Urothelium cell line (cell line): ENCODE measurements around the gene ZNF317.

ENCODE experiments used
- DNase-seq: peaks from one replicate; pipeline ENCODE4 v3.0.0; 2011; ENCODE audit warnings: low spot score, mixed read lengths
- FAIRE-seq: peaks from 2 replicates; lab custom pipeline; 2011; peaks lifted over from hg19 to GRCh38; lab: Jason Lieb, UNC

Gene ZNF317

DNA sequence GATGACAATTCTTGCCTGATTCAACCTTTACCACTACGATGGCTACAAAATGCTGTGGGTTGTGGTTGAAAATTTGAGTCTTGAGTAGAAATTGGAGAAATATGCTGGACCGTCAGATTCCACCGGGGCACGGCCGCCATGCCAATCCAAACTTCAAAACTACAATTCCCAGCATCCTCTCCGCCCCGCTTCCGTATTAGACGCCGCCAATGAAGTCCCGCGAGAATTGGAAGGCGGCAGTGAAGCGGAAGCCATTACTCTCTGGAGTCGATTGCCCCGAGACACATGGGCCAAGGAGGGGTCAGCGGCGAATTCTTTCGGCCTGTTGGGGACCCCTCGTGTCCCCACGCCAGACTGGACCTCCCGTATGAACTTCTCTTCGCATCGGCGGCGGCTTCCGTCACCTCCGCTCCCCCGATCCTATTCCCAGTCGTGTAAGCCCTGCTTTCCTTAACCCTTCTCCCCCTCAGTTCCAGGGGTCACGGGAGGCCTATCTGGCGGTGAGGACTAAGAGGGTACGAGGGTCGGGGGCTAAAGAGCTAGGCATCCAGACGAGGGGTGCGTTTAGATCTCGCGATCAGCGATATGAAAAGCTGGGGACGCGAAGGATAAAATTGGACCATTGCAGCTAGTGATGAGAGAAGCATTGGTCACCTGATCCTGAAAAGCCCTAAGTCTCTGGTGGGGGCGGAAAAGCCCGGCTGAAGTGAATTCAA, at the start of gene ZNF317:
Gene ZNF317, plus strand, starts transcription at position 239 of the 716 bp plus-strand sequence. CDS start 15,620 bp downstream, outside the sequence.
- peak; percentile 85 for DNase-seq
- FAIRE-seq, result no peak

DNA sequence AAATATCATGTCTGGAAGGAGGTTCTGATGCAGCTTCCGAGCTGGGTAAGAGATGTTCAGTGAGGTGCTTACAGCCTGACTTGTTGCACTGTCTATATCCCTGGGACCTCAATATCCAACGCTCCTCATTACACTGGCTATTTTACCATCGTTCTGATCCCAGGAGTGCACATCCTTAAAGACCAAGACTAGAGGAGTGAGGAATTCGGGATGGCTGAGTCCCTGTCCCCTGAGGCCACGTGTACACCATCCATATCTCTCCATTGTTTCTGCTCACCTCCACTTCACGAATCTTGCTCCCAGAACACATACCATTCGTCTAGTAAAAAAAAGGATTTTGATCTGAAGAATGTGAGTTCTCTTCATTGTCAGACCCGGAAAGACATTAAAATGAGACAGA, 32.8 kb upstream of the ZNF317 start, which contains the start of gene OR7G2:
Gene OR7G2, minus strand, starts transcription at position 101 of the 400 bp plus-strand sequence. CDS start 4,232 bp downstream, outside the sequence.
- no peak for DNase-seq
- FAIRE-seq, result no peak

DNA sequence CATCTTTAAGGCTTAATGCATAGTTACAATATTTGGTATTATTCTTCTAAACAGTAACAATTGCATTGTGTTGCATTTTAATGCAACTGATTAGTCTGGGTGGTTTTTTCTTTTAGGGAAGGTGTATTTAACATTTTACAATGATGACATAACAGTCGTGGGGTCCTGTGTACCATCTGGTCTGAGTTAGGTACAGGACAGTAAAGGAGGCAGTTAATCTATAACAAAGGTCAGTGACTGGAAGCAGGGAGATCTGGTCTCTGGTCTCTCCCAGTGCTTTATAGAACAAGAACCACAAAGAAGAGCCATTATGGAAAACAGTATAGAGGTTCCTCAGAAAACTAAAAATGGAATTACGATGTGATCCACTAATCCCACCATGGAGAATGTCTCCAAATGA, 30.2 kb upstream of the ZNF317 start:
- FAIRE-seq, result no peak

DNA sequence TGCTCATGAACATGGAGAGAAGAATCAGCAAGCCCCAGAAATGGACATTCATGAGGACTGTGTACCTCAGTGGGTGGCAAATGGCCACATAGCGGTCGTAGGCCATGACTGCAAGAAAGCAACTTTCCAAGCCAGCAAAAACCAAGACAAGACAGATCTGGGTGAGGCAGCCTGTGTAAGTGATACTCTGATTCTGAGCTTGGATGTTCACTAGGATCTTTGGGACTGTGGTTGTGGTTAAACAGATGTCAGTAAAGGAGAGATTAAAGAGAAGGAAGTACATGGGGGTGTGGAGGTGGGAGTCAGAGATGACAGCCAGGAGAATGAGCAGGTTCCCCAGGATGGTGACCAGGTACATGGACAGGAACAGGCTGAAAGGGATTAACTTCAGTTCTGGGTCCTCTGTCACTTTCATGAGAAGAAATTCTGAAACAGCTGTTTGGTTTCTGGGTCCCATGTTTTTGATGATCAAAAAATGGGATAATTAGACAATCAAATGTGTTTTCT, 24.8 kb upstream of the ZNF317 start, which contains the start of gene OR7G1:
Gene OR7G1, minus strand, starts transcription at position 457 of the 507 bp plus-strand sequence. Its CDS starts 0 bp downstream, at position 457.
- FAIRE-seq (no peak), DNase-seq (no peak)

More for the DNA sequence above, 30.2 kb upstream of the ZNF317 start:
- no peak for DNase-seq

DNA sequence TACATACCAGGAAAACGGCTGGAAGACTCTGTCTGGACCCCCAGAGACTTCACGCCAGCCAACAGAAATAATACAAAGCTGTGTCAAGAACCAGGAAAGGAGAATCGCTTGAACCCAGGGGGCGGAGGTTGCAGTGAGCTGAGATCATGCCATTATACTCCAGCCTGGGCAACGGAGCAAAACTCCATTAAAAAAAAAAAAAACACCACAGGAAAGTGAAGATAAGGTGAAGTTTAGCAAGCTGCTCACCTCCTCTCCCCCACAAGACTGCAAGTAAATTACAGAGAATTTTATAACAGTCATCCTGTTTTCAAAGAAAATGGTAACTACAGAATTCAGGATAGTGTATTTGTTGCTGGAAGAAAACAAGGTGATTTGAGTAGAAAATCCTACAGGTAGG, 23.6 kb upstream of the ZNF317 start:
- DNase-seq (no peak), FAIRE-seq (no peak)

DNA sequence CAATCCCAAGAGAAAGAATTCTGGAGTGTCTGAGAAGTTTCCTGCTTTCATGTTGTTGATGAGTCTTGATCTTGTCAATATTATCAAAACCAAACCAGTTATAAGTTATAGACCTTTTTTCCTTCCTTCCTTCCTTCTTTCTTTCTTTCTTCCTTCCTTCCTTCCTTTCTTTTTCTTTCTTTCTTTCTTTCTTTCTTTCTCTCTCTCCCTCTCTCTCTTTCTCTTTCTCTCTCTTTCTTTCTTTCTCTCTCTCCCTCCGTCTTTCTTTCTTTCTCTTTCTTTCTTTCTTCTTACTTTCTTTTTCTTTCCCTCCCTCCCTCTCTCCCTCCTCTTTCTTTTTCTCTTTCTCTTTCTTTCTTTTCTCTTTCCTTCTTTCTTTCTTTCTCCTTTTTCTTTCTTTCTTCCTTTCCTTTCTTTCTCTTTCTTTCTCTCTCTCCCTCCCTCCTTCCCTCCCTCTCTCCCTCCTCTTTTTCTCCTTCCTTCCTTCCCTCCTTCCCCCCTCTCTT, 13.2 kb upstream of the ZNF317 start, which contains the start of gene OR7G3:
Gene OR7G3, minus strand, starts transcription at position 51 of the 506 bp plus-strand sequence. Its CDS starts 0 bp downstream, at position 51.
- DNase-seq (no peak), FAIRE-seq (no peak)

DNA sequence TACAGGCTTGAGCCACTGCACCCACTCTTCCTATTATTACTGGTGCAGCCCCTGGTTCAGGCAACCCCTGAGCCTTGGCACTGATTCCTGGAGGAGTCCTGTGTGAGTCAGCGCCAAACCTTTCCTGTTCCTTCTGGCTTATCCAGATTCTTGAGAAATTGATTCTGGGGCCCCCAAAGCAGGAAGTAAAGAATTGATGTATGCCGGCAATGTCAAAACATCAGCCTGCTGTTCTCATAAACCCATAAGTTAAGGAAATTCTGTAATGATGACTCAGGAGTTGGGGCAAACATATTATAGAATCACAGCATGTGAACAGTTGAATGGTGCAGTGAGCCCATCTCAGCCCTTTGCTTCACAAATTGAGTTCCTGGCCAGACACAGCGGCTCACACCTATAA, 12.0 kb upstream of the ZNF317 start:
- FAIRE-seq (no peak), DNase-seq (peak; percentile 33)

DNA sequence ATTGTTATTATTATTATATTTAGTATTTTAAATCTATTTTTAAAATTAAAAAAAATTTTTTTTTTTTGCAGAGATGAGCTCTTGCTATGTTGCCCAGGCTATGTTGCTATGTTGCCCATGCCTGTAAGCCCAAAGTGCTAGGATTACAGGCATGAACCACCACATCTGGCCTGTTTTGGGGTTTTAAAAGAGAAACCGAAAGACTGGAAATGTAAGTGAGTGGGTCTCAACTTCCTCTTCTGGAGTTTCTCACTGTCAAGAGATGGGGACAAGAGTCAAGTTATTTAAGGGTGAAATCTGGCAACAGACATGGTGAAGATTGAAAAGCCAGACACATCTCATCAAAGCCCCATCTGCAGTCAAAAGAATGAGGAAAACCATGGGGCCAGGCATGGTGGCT, 9.2 kb upstream of the ZNF317 start:
- FAIRE-seq (no peak), DNase-seq (no peak)

DNA sequence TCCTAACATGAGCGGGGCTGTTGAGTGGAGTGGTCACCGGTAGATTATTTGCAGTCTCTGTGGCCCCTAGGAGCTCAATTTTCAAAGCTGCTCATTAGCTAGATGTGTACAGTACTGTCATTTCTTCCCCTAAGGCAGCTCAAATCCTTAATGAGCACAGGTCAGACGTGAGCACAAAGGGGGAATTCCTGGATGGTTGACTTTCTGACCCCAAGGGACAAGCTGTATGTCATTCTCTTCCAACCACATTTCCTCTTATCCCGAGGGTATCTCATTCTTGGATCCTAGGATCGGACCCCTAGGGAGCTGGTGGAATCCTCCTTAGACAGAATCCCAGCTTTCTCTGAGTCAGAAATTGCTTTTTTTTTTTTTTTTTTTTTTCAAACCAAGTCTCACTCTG, 7.8 kb upstream of the ZNF317 start:
- FAIRE-seq (no peak), DNase-seq (no peak)

DNA sequence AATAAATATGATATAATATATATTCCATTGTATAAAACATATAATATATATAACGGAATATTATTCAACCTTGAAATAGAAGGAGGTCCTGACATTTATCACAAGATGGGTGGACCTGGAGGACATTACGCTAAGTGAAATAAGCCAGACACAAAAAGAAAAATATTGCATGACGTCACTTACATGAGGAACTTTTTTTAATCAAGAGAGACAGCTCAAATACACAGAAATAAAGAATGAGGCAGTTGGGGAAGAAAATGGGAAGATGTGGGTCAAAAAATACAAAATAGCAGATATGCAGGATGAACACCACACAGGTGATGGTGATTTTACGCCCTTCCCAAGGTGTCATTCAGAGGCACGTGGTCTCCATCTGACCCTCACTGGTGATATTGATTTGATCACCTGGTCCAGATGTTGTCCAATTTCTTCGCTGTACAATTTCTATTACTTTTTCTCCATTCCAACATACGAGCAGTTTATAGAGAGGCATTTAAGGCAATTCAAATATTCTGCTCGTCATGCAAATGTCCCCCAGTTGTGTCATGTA, 513 bp upstream of the ZNF317 start:
- DNase-seq, result no peak

DNA sequence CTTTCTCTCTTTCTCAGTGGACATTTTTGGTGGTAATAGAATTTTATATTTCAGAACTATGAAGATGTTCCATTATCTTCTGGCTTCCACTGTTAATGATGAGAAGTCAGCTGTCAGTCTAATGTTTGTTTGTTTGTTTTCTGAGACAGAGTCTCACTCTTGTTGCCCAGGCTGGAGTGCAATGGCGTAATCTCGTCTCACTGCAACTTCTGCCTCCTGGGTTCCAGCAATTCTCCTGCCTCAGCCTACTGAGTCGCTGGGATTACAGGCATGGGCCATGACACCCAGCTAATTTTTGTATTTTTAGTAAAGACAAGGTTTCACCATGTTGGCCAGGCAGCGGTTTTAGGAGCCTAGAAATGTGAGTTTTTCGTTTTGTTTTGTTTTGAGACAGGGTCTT, 4.7 kb downstream of the ZNF317 start:
- DNase-seq (no peak), FAIRE-seq (no peak)

More for the DNA sequence above, 513 bp upstream of the ZNF317 start:
- FAIRE-seq, result no peak

DNA sequence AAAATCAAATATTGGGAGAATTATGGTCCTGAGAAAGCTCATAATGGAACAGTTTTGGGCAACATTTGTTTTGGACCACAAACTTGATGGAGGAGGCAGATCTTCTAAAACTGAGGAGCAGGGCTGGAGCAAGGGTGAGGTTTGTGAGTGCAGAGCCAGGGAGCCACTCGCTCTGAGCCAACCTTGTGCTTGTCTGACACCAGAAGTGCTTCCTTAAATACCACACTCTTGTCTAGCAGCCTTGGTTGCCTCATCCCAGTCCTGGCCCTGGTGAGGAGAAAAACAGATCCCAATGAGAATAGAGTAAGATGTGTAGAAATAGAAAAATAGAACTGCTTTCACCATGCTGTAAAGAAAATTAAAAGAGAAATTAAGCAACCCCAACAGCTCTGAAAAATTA, 6.7 kb downstream of the ZNF317 start:
- no peak for FAIRE-seq
- DNase-seq, result no peak

DNA sequence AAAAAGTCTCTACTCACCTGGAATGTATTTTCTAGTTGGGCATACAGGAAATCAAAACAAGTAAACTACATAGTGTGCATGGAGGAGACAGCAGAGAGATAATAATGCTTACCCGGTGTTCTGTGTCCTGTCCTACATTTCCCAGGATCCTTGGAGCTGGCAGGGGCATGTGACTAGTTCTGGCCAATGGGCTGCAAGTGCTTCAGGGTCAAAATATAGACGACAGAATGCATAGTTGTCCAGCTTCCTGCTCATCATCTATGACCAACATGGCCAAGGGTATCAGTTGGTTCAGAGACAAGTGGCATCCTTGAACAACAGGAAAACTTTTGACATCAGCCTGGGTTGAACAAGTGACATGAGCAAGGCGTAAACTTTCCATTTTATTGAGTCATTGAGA, 8.5 kb downstream of the ZNF317 start:
- FAIRE-seq (no peak), DNase-seq (no peak)

DNA sequence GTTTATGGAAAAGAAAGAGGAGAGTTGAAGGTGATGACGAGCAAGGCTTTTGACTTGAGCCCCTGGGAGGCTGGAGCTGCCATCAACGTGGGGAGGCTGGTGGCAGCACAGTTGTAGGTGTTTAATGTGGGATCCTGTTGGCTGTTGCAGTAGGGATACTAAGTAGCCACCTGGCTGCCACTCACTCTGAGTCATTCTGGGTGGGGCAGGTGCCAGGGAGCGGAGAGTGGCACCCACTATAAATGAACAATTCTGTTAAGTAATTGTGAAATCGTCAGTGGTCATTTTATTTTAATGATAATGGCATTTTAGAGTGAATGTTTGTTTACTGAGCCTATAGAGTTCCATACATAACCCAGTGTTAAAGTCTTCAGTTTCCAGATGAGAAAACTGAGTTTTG, 9.8 kb downstream of the ZNF317 start:
- FAIRE-seq (no peak), DNase-seq (no peak)

DNA sequence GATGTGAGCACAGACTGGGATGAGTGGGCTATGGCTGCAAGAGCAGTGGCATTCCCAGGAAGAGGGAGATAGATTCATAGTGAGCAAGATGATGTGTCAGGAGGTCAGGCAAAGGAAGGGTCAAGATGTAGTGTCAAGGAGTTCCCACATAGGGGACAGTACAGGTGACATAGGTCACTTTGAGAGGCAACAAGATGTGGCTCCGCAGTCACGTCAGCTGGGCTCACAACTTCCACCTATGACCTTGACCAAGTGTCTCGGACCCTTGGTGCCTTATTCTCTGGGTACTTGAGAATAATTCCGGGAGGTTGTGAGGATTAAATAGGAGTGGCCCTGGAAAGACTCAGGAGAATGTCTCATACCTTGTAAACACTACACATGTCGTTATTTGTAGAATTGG, 10.5 kb downstream of the ZNF317 start:
- DNase-seq (no peak), FAIRE-seq (no peak)

DNA sequence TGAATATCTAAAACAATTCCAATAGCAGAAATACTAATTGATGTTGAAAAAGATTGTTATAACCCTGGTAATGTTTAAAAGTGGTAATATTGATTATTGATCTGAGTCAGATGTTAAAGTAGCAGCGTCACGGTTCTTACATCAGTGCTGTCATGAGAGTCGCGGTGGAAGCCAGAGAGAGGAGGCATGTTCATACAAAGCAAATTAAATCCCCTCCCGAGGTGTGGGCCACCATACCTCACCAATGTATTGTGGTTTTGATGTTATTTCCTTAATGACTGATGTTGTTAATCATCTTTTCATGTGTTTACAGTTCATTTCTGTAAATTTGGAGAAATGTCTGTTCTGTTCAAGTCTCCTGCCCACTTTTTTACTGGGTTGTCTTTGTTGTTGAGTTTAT, 11.2 kb downstream of the ZNF317 start:
- no peak for FAIRE-seq

DNA sequence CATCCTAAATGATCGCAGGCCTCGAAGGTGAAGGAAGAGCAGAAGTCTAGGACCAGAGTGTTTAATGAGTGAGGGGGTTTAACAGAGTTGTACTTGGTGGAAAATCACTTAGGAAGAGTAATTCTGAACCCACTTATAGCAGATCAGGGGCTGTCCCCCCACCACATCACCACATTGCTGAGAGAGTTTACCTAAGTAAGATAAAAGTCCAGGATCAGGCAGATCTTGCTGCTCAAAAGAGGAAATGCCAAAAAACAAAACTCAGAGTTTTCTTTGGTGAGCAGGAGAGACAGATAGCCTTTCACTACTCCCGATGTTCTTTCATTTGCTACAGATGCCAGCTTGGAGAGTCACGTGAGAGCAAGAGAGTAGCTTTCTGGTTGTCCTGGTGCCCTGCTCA, 15.4 kb downstream of the ZNF317 start:
- no peak for DNase-seq
- FAIRE-seq, result no peak

More for the DNA sequence above, 11.2 kb downstream of the ZNF317 start:
- no peak for DNase-seq

DNA sequence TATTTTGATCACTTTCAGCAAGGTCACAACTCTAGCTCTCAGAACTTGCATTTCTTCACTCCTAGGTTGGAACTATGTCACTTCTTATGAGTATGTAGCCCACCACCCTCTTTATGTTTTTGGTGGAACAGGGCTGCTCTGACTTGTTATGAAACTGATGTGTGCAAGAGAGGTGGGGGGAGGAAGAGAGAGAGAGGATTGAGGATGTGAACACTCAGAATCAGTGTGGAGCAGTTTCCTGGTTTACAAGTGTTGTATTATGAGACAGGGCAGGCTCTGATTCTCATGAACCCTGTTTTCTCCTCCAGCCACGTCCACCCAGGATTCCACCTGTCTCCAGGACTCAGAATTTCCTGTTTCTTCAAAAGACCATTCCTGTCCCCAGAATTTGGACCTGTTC, 16.1 kb downstream of the ZNF317 start:
- FAIRE-seq (no peak), DNase-seq (no peak)

DNA sequence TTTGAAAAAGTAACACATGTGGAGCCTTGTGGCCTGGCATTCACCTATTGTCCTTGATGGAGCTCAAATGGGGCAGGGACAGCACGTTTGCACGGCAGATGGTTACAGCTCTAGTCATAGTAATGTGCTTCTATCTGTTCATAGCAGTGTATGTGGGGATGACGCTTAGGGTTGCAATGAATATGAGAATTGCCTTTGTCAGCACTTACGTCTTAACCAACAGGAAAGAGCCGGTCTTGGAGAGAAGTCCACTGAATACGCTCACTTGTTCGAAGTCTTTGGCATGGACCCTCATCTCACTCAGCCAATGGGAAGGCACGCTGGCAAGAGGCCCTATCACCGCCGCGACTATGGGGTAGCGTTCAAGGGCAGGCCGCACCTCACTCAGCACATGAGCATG, 19.7 kb downstream of the ZNF317 start:
- FAIRE-seq, result no peak
- DNase-seq, result no peak

DNA sequence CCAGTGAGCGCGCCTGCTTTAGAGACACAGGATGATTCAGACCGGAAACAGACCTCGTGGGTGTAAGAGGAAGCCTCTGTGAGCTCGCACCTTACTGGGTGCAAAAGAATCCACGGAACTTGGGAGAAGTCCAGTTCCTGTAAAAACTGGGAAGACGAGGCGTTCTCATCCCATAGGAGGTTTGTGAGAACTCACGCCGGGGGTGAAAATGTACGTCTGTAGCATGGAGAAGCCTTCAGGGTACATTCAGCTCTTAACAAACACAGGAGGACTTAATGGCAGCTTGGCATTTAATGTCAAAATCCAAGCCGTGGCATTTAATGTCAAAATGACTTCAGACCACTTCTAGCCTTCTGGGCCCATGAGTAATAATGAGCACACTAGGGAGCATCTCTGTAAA, 21.2 kb downstream of the ZNF317 start:
- FAIRE-seq (no peak), DNase-seq (no peak)

DNA sequence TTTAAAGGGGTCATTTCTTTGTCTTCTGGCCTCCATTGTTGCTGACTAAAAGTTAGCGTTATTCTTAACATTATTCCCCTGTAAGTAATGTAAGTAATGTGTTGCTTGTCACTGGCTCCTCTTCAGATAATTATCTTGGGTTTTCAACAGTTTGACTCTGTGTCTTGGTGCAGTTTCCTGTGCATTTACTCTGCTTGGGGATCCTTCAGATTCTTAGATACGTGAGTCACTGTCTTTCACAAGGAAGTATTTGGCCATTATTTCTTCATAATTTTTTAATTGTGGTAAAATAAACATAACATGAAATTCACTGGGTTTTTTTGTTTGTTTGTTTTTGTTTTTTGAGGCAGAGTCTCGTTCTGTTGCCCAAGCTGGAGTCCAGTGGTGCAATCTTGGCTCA, 25.1 kb downstream of the ZNF317 start:
- FAIRE-seq, result no peak
- DNase-seq, result no peak

DNA sequence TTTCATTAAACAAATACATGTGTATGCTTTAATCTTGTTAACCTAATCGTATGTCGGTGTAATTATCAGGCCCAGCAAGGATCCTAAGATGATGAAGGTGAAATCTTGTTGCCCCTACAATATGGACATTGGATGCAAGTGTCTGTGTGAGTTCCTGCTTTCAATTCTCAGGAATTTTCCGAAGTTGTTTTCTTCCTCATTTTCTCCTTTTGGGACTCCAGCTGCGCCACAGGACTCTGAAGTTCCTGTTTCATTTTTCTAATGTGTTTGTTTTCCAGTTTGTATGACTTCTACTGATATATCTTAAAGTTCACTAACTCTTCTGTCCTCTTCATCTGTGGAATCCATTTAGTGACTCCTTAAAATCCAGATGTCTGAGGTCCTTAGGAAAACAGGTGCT, 26.6 kb downstream of the ZNF317 start:
- DNase-seq, result no peak
- no peak for FAIRE-seq
